ENCODE measurements around the gene BMP6. TPM values are rescaled to one million over a fixed set of nuclear protein-coding genes. Genes with fewer than 3 reads are reported as not detected.

BMP6 gene
- total RNA-seq, 2 experiments from 2014 or later, result not detected

- ChIA-PET POLR2A (no interaction called here), CTCF (no interaction called here)
- H3K27me3 Mint-ChIP-seq, result peaks cover 19% of the 10 kb centered on the region
- Histone ChIP-seq H3K27ac (ENCODE audit: low read depth in 1 of 2, low read length in 2 of 2) (no peak overlapping the region), H3K27me3 (ENCODE audit: control insufficient read depth in 1 of 2, insufficient read depth in 2 of 2, low read length in 2 of 2) (no peaks in the 10 kb centered on the region), H3K4me3 (ENCODE audit: low read length) (no peak overlapping the region), H3K36me3 (ENCODE audit: insufficient read depth, low read length) (no peaks in the 10 kb centered on the region), H3K9me3 (ENCODE audit: control insufficient read depth in 1 of 2, insufficient read depth in 1 of 2, low read length in 2 of 2) (no peaks in the 10 kb centered on the region), H3K4me1 (ENCODE audit: insufficient read depth, low read length) (no peaks in the 10 kb centered on the region)
- no peaks in the 10 kb centered on the region for H3K36me3 Mint-ChIP-seq (ENCODE audit: low read depth)
- intact Hi-C loops (cut with DNase I, micrococcal nuclease), result no loop called here
- ATAC-seq (ENCODE audit: poor library complexity), result no peak
- no peak for TF ChIP-seq CTCF (IDR thresholded peaks at IDR 0.05)
- no peak overlapping the region for H3K27ac Mint-ChIP-seq
- H3K4me3 Mint-ChIP-seq, result no peak overlapping the region
- DNase-seq, result no peak
- H3K9me3 Mint-ChIP-seq, result no peaks in the 10 kb centered on the region
- H3K4me1 Mint-ChIP-seq (ENCODE audit: low read depth), result no peaks in the 10 kb centered on the region
Observed at GRCh38 chr6:7770111-7770510, 44.2 kb downstream of the BMP6 start.

GRCh38 chr6:7770601-7771000 lies 44.7 kb downstream of the BMP6 start:
- Mint-ChIP-seq H3K36me3 (ENCODE audit: low read depth) (no peaks in the 10 kb centered on the region), H3K27me3 (peaks cover 23% of the 10 kb centered on the region), H3K27ac (no peak overlapping the region), H3K9me3 (no peaks in the 10 kb centered on the region), H3K4me3 (no peak overlapping the region), H3K4me1 (ENCODE audit: low read depth) (no peaks in the 10 kb centered on the region)
- no peak for TF ChIP-seq CTCF (IDR thresholded peaks at IDR 0.05)
- ATAC-seq (ENCODE audit: poor library complexity), result no peak
- Histone ChIP-seq H3K27ac (ENCODE audit: low read depth in 1 of 2, low read length in 2 of 2) (no peak overlapping the region), H3K27me3 (ENCODE audit: control insufficient read depth in 1 of 2, insufficient read depth in 2 of 2, low read length in 2 of 2) (no peaks in the 10 kb centered on the region), H3K9me3 (ENCODE audit: control insufficient read depth in 1 of 2, insufficient read depth in 1 of 2, low read length in 2 of 2) (no peaks in the 10 kb centered on the region), H3K36me3 (ENCODE audit: insufficient read depth, low read length) (no peaks in the 10 kb centered on the region), H3K4me1 (ENCODE audit: insufficient read depth, low read length) (no peaks in the 10 kb centered on the region), H3K4me3 (ENCODE audit: low read length) (no peak overlapping the region)
- ChIA-PET POLR2A (no interaction called here), CTCF (no interaction called here)
- intact Hi-C loops (cut with DNase I, micrococcal nuclease), result no loop called here
- no peak for DNase-seq

- DNase-seq, result no peak
- H3K4me1 Mint-ChIP-seq (ENCODE audit: low read depth), result no peaks in the 10 kb centered on the region
- no peak overlapping the region for H3K4me3 Mint-ChIP-seq
- no peak for ATAC-seq (ENCODE audit: poor library complexity)
- no peaks in the 10 kb centered on the region for H3K4me1 ChIP-seq (ENCODE audit: insufficient read depth, low read length)
- H3K27me3 ChIP-seq (ENCODE audit: control insufficient read depth in 1 of 2, insufficient read depth in 2 of 2, low read length in 2 of 2), result no peaks in the 10 kb centered on the region
- POLR2A ChIA-PET, result no interaction called here
- H3K27ac ChIP-seq (ENCODE audit: low read depth in 1 of 2, low read length in 2 of 2), result no peak overlapping the region
- CTCF ChIA-PET, result no interaction called here
- H3K27ac Mint-ChIP-seq, result no peak overlapping the region
- TF ChIP-seq CTCF (IDR thresholded peaks at IDR 0.05), result no peak
- H3K9me3 Mint-ChIP-seq, result no peaks in the 10 kb centered on the region
- no peaks in the 10 kb centered on the region for H3K9me3 ChIP-seq (ENCODE audit: control insufficient read depth in 1 of 2, insufficient read depth in 1 of 2, low read length in 2 of 2)
- no peak overlapping the region for H3K4me3 ChIP-seq (ENCODE audit: low read length)
- peaks cover 43% of the 10 kb centered on the region for H3K27me3 Mint-ChIP-seq
- H3K36me3 Mint-ChIP-seq (ENCODE audit: low read depth), result no peaks in the 10 kb centered on the region
- intact Hi-C loops (cut with DNase I, micrococcal nuclease), result no loop called here
- no peaks in the 10 kb centered on the region for H3K36me3 ChIP-seq (ENCODE audit: insufficient read depth, low read length)
Observed at GRCh38 chr6:7773322-7773721, 47.4 kb downstream of the BMP6 start.

All from CD4-positive, alpha-beta T cell (primary cell).